ENCODE results near the gene INAFM2.

INAFM2 gene

GRCh38 chr15:40329804-40330203, 6.3 kb downstream of the INAFM2 start:
- no peak for DNase-seq

GRCh38 chr15:40330368-40330836, 6.9 kb downstream of the INAFM2 start:
- DNase-seq = peak in 2 of 14 donors; percentile 16 to 38

GRCh38 chr15:40331026-40331425, 7.5 kb downstream of the INAFM2 start:
- DNase-seq = no peak

- DNase-seq = peak in 1 of 14 donors; percentile 61
These were observed 8.1 kb downstream of the INAFM2 start for GRCh38 chr15:40331637-40332036.

DNA sequence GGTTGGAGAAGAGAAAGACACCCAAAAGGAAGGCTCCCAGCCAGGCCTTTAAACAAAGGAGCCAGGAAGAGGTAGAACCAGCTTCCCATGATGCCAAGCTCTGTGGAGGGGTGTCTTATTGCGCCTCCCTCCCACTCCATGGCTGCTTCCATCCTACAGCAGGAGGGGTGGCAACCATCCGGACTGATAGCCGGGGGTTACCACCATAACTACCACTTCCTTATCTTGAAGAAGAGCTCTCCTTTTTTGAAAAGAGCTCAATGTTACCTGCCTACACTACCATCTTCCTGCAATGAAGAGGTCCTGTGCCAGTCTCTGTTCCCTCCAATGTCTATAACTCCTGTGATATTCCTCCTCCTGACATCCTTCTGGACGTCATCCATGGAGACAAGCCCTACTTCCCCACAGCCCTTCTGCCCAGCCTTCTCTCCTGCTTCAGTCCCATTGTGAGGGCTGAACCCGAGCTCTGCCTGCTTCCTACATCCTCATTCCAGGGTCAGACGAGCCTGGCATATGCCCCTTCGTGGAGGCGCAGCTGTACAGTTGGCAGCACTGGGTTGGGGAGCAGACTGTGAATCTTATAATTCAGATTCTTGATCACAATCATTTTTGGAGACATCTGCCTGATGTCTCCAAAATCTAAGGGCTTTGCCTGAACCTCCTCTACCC, 8.8 kb downstream of the INAFM2 start:
- DNase-seq = no peak

DNA sequence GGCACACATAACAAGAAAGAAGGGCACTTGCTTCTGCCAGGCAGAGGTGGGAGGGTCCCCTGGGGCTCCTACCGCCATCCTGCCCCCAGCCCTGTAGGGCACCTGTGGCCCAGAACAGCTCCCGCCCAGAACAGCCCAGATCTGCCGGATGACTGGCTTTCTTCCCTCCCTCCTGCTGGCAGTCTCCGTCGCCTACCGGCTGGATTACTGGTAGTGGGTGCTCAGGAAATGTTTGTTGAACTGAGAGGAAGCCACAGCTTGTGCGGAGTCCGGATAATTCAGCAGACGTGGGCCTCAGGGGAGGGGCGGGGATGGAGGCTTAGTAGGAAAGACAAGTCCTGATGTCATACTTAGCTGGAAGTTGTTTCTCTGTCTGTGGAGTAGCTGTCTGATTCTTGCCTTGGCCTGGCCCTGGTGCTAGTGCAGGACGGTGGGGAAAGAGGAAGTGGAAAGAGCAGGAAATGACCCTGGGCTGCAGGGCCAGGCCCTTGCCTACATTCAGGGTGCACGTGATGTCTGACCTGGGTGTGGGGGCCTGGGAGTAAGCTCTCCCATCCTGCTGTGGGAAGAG, 10.5 kb downstream of the INAFM2 start:
- DNase-seq = peak in 9 of 14 donors; percentile 25 to 72 (median 50)

GRCh38 chr15:40334541-40334940, 11.0 kb downstream of the INAFM2 start:
- no peak for DNase-seq

DNA sequence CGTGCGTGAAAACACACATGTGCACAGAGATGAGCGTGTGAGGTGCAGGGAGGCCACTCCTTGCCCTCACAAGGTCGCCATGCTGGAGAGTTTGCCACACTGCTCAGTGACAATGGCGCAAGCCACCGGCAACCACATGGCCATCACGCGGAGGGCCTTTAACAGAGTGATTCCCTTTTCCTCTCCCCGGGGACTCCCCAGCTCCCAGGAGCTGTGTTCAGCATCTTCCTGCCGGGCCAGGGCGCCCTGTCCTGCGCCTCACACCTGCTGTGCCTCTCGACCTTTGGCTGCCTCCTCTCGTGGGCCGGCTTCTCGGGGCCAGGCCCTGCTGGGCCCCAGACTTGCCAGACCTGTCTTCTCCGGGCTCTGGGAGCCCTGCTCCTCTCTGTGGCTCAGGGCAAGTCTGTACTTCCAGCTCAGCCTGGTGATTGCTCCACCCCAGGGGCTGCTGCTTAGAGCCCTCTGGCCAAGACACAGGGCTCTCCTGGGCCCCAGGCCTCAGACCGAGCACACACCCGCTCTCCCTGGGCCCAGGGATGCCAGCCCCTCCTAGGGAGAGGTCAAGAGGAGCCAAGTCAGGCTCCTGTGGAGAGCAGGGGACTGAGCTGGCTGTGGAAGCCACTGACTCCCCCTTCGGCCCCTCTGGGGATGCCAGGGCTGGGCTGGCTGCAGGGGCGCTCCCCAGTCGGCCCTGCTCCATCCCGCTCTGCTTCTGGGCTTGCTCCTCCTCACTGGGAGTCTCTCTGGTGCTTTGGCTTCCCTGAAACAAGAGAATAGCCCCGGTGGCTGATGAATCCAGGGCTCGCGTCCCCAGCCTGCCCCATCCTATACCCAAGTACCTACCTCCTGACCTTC, 11.7 kb downstream of the INAFM2 start:
- no peak for DNase-seq

- no peak for DNase-seq
These were observed 12.6 kb downstream of the INAFM2 start for GRCh38 chr15:40335938-40336743.

DNA sequence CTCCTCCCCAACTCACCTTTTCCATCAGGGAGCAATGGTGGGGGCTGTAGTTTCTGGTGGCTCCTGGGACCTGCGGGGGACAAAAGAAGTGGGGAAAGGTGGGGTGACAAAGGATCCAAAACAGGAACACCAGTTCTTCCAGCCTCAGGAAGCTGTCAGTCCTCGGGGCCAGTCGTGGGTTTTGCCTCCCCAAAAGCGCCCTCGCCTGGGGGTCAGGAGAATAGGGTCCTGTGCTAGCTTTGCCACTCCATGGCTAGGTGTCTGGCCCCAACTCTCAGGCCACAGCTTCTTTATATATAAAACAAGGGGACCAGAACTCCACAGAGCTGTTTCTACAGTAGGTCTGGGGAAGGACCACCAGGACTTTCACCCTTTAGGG, 13.2 kb downstream of the INAFM2 start:
- peak in 1 of 14 donors; percentile 14 for DNase-seq

DNA sequence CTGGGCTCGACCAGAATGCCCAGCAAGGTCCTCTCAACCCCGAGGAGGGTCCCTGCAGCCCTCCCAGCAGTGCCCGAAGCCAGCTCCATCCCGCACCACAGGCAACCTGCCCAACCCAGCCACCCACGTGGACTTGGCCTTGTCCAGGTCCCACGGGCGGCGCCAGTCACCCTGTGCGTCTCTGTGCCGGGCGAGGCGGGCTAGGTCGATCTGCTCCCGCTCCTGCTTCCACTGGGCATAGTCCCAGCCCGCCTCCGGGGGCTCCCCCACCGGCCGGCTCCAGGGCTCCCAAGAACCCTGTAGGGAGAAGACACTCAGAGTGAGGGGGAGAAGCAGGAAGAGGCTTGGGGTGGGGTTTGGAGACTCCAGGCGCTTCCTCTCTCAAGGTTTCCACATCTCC, 14.1 kb downstream of the INAFM2 start:
- DNase-seq = no peak

DNA sequence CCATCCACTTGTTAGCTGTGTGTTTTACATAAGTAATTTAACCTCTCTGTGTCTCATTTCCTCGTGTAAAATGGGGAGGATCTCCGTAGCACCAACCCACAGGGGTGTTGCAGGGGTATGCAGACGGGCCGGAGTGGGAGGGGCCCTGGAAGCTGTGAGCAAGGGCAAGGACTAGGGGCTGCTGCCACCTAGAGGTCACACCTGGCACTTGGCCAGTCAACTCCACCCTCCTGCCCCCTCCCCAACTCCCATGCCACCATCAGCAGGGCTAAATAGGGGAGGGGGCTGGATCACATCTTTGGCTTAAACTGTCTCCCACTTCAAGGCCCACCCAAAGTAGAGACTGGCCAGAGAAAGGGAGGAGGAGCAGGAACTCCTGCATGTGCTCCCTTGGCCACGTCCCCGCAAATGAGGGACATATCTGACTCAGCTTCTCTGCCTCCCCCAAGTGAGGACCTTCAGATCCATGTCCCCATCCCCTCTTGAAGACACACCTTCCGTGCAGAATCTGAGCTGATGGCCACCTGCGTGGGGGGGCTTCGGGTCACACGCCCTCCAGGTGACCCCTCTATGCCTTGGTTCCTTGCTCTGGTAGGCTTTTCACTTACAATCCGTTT, 14.7 kb downstream of the INAFM2 start:
- DNase-seq = peak in 9 of 14 donors; percentile 16 to 55 (median 30)

DNA sequence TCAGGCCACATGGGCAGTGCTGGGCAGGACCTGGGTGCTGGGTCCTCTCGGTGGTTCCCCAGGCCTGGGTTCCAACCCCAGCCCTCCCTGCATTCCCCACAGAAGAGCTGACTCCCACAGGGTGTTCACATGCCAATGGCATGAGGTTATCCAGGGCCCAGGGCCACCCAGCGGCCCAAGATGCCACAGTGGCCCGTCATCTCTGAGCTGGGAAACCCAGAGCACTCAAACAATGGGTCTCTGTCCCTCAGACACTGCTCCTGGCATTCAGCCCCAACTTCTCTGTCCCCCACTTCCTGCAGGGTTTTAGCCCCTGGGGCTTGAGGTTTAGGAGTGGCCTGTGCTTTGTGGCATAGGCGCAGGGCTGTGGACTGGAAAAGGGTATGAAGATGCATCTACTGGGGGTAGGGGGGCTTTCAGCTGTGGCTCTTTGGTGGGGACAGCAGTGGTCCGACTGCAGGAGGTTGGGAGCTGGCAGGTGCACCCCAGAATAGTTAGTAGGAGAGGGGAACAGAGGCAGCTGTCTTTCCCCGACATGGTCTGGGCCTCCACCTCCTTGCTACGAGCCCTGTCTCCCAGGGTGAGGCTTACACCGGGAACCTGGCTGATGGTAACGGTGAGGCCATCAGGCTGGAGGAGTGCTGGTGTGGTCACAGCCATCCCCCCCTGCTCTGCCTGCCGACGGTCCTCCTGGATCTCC, 15.6 kb downstream of the INAFM2 start:
- peak in 10 of 14 donors; percentile 18 to 81 (median 48) for DNase-seq

- peak in 2 of 14 donors; percentile 58 to 61 for DNase-seq
These were observed 16.1 kb downstream of the INAFM2 start for GRCh38 chr15:40339621-40339945.

DNA sequence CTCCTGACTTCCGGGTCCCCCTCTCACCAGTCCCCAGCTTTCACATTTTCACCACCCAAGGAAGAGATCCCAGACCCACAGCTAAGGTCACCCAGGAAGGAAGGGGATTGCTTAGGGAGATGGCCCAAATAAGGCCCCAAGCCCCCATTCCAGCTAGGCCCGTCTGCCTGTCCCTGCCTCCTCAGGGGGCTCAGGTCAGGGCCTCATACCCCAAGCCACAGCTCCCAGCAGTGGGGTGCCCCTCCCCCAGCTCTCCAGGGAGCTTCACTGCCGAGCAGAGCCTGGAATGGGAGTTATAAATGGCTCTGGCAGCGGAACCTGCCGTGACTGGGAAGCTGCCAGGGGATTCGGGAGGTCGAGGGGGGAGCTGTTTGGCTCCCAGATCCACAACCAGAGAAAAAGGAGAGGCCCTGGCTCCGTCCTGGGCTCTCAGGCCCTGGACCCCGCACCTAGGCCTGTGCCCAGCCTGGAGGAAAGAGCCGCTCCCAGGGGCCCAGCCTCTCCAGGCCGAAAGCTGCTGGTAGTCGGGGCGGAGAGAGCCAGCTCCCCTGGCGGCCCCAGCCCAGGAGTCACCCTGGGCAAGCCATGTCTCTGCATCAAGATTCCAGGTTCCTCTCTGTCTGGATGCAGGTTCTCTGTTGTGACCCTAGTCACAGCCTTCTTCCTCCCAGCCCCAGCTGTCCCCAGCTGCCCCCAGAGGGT, 16.7 kb downstream of the INAFM2 start:
- DNase-seq = peak in 12 of 14 donors; percentile 39 to 90 (median 83)

DNA sequence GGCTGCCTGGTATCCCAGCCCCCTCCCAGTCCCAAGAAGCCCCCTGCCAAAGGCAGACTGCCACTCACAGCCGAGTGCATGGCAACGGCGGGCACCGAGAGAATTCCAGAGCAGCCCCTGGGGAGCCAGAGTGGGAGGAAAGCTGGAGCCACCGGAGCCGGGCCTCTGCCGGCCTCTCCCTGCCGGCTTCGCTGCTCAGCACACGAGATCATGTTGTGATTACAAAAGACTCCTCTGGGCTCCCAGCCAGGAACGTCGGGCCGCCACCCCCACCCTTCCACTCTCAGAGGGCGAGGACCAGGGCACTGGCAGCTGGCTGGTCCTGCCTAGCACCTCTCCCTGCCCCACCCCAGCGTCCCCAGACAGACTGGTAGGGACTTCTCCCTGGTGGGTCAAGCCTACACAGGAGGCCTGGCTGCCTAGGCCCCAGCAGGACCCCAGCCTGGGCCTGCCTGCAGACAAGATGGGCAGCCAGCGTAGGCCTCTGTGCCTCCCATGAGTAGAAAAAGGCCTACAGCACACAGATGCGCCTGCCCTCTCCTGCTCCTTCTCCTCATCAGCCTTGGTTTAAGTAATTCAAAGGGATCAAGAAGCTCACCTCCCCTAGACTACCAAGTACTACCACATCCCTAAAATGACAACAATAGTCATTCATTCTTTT, 17.4 kb downstream of the INAFM2 start, which contains the start of gene CCDC9B:
Gene CCDC9B (minus strand): TSS at position 200 of the 661 bp plus-strand sequence. CDS start 120 bp downstream, at position 80.
- DNase-seq = peak; percentile 24 to 91 (median 86)

DNA sequence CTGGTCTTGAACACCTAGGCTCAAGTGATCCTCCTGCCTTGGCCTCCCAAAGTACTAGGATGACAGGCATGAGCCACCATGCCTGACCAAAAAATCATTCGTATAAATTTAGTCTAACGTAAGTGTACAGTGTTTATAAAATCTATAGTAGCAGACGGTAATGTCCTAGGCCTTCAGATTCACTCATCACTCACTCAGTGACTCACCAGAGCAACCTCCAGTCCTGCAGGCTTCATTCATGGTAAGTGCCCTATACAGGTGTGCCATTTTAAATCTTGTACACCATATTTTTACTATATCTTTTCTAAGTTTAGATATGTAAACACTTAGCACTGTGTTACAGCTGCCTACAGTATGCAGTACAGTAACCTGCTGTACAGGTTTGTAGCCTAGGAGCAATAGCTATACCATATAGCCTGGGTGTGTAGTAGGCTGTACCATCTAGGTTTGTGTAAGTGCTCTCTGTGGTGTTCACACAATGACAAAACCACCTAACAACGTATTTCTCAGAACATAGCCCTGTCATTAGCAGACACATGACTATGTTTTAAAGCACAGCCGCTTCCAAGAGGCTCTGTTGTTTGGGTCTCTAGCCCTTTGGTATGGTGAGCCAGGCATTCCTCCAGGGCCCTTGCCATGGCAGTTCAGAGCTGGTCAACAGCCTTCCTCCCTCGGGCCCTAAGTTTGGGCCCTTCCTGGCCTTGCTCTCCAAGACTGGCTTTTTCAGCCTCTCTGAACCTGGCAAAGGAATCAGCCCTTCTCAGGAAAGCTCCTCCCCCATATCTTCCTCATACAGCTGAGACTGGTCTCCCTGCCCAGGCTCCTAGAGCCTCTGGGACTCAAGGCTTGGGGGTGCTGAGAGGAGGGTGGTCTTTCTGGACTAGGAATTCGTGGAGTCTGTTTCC, 19.2 kb downstream of the INAFM2 start:
- DNase-seq = peak in 1 of 14 donors; percentile 12

DNA sequence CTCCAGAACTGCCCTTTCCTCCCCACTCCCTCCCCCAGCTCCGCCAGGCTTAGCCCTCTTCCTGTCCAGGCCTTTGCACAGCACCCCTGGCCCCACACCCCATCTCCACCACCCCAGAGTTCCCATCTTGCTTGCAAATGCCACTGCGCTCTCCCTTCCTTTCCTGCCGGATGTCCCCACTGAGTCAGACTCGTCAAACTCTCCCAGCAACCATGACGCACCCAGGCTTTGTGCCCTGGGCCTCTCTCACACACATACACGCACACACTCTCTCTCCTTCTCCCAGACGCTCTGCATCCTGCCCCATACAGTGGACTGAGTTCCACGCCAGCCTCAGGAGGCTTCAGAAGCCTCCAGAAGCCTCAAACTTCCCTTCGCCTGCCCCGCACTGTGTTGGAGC, 20.0 kb downstream of the INAFM2 start:
- DNase-seq = peak in 1 of 14 donors; percentile 32

DNA sequence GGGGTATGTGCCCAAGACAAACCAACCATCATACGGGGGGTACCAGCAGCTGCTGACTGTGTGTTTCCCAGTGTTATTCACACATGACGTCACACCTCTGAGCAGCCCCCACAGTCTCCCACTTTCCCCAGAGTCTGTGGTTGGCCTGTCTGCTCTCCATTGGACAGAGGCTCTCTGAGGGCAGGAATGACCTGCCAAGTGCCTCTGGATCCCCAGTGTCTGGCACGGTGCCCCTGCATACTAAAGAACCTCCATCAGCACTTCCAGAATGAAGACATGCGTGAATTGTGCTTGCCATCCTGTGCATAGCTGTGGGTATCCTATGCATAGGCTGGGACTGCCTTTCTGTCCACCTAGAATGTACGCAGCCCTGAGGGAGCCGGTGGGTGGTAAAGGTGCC, 20.7 kb downstream of the INAFM2 start:
- DNase-seq = no peak

Measured in C1 segment of cervical spinal cord (tissue), 14 donors.